GM19025 (cell line): ENCODE results near the gene SENP5.
"Not testable (repeated sequence)": the region's sequence is repeated elsewhere in the genome, so short reads cannot be mapped to it uniquely, and the experiment has no call there.

ENCODE experiments used
- ATAC-seq: cut with Tn5 transposase; IDR thresholded peaks from one replicate; pipeline ENCODE4 v1.9.1; 2021; ENCODE audit warnings: mild to moderate bottlenecking, low read depth, moderate library complexity; ENCODE audit not compliant: unreplicated experiment

The SENP5 gene

DNA sequence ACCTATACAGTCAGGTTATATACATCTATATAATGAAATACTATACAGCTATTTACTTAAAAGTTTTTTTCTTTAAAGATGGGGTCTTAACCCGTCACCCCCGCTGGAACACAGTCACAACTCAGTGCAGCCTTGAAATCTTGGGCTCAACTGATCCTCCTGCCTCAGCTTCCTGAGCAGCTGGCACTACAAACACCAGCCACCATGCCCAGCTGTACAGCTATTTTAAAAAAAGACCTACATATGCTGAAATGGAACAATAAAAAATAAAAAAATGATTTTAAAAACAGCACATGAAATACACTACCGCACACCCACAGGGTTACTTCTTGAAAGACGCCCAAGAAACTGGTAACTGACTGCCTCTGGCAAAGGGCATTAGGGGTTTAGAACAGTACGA is 70.9 kb downstream of the SENP5 start:
- no peak for ATAC-seq

DNA sequence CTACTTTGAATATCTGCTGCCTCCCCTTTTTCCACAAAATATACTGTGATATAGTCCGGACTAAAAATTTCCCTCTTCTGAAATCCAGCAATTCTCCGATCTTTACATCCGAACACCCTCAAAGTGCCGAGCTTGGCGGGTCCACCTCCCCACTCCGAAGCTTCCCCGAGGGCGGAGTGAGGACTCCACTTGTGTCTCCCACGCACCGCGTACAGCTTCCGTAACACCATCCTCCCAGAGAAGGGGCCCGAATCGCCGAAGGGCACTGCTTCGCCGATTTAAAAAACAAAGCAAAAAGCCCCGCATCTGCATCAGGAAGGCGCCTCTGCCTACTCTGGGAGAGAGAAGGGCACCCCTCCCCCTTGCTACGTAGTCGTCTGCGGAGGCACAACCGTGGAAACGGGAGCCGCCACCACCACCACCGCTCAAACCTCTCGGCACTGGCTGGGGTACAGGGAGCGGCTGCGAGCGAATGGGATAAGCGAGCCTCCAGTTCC is 74.1 kb downstream of the SENP5 start:
- peak; percentile 11 for ATAC-seq

DNA sequence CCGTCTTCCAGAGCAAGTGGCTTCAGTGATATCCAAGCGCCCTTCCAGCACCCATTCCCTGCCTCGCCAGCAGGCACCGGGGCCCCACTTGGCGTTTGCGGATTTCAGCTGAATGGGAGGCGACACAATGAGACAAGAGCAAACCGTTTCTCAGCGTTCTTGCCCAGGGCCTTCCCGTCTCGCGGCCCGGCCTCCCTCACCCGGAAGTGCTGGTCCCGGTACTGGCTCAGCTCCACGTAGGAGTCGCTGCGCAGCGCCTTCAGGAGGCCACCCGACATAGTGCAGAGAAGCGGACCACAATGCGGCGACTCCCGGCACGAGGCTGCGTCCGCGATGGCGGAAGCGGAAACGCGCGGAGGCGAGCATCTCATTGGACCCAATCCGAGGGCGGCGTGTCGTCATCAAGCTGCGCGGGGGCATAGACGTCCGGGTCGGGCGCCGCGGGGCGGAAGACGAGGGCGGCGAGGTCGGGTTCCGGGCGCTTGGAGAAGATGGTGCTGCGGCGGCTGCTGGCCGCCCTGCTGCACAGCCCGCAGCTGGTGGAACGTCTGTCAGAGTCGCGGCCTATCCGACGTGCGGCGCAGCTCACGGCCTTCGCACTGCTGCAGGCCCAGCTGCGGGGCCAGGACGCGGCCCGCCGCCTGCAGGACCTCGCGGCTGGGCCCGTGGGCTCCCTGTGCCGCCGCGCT is 74.7 kb downstream of the SENP5 start, which contains the start of gene NCBP2:
Gene NCBP2 (minus strand): TSS at position 303 of the 689 bp plus-strand sequence. CDS start 25 bp downstream, at position 278.
- ATAC-seq, result peak; percentile 88

DNA sequence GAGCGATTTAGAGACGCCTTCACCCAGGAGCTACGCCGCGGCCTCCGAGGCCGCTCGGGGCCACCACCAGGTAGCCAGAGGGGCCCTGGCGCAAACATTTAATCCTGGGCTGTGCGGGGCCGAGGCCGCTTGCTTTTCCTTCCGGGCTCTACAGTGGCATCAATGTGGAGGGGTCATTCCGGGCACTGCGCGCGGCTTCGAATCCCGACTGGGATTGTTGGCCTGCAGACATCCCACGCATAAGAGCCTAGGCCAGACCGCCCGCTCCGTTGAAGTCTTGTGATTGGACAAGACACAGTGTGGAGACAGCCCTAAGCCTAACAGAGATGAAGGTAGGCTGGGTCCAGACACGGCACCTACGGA is 75.2 kb downstream of the SENP5 start:
- ATAC-seq, result peak; percentile 5

DNA sequence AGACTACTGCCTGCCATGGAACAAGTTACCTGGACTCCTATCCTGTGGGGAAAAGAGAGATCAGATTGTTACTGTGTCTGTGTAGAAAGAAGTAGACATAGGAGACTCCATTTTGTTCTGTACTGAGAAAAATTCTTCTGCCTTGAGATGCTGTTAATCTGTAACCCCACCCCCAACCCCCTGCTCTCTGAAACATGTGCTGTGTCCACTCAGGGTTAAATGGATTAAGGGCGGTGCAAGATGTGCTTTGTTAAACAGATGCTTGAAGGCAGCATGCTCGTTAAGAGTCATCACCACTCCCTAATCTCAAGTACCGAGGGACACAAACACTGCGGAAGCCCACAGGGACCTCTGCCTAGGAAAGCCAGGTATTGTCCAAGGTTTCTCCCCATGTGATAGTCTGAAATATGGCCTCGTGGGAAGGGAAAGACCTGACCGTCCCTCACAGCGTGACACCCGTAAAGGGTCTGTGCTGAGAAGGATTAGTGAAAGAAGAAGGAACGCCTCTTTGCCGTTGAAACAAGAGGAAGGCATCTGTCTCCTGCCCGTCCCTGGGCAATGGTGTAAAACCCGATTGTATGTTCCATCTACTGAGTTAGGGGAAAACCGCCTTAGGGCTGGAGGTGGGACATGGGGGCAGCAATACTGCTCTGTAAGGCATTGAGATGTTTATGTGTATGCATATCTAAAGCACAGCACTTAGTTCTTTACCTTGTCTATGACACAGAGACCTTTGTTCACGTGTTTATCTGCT is 76.5 kb downstream of the SENP5 start:
- not testable (repeated sequence) for ATAC-seq

DNA sequence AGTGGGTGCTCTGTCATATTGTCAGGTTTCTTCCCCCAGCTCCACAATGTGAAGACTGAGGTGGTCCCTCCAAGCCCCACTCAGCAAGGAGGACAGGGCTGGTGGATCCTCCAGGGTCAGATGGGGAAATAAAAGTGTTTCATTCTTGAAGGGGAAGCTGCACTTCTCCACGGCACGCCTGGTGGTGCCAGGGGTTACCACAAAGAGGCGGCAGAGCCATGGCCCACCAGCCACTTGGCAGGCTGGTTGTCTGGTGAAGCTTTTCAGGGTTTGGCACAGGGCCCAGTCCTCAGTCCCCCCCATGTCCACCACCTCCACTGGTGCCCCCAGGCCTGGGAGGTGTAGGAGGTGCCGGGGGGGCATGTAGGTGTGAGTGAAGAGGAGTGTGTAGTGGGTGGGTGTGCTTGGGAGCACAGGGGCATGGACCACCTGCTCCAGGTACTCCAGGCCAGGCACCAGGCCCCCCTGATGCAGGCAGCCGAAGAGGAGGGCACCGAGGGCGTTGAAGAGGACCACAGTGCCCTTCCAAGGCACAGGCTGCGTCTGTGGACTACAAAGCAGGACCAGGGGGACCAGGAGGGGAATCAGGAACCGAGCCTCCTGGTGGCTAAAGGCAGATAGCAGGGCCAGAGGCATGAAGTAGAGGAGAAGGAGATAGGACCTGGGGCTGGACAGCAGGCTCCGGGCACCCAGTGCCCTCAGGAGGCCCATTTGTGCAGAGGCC is 79.6 kb downstream of the SENP5 start:
- ATAC-seq, result no peak

DNA sequence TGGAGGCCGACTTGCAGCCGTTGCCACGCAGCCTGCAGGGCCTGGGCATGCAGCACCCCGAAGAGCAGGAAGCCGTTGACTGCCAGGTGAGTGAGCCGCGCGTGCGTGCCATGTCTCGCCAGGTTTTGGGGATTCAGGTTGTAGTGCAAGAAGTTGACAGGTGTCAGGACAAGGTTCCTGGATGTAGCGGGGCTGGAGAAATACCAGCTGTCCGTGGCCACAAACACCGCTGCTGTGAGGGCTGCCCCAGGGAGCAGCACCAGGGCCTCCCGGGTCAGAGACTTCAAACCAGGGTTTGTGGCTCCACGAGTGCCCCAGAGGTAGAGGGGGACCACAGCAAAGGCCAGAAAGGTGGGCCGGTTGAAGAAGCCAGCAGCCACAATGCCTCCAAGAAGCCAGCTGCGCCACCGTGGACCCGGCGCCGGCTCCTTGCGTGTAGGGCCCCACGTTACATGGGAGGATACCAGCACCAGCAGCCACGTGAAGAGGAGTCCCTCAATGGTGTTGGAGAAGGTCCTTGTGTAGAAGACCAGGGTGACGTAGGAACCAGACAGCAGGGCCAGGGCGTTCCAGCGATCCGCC is 80.2 kb downstream of the SENP5 start:
- ATAC-seq, result no peak

DNA sequence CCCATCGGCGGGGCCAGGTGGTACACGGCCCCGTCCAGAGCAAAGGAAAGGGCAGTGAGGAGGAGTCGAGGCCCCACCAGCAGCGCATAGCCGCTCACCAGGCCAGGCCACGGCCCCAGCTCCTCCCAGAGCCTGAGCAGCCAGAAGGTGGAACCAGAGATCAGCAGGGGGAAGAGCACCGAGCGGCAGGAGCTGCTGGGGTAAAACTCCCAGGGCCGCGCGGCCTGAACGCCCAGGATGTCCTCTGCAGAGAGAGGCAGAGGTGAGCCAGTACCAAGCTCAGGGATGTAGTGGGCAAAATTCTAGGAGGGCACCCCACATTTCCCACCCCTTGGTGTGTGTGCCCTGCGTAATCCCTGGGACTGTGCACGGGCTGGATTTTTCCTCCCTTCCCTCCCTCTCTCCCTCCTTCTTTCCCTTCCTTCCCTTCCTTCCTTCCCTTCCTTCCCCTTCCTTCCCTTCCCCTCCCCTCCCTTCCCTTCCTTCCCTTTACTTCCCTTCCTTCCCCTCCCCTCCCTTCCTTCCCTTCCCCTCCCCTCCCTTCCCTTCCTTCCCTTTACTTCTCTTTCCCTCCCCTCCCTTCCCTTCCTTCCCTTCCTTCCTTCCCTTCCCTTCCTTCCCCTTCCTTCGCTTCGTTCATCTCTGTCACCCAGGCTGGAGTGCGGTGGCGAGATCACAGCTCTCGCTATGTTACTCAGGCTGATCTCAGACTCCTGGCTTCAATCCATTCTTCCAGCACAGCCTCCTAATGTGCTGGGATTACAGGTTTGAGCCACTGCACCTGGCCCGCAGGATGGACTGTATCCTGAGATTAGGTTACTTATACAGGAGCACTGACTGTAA is 80.9 kb downstream of the SENP5 start:
- no peak for ATAC-seq

DNA sequence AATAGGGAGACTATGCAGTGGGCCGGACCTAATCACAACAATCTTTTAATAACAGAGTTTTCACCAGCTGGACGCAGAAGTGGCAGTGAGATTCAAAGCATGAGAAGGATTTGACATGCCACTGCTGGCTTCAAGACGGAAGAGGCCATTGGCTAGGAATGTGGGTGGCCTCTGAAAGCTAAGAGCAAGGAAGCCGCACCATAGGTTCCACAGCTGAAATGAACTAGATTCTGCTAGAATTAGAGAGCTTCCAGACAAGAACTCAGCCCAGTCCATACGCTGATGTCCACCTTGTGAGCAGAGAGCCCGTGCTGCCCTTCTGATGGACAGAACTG is 81.5 kb downstream of the SENP5 start:
- no peak for ATAC-seq

DNA sequence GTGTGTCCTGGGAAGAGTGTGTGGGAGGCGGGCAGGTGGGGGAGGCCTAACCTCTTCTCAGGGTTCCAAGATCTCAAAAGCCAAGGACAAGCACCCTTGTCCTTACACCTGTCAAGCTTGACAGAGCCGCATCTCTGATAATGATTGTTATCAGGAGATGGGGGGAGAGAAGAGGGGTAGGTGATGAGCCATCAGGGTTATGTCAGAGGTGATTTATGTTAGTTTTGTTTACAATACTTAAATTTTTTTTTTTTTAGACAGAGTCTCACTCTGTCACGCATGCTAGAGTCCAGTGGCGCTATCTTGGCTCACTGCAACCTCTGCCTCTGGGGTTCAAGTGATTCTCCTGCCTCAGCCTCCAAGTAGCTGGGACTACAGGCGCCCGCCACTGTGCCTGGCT is 82.0 kb downstream of the SENP5 start:
- ATAC-seq, result no peak

DNA sequence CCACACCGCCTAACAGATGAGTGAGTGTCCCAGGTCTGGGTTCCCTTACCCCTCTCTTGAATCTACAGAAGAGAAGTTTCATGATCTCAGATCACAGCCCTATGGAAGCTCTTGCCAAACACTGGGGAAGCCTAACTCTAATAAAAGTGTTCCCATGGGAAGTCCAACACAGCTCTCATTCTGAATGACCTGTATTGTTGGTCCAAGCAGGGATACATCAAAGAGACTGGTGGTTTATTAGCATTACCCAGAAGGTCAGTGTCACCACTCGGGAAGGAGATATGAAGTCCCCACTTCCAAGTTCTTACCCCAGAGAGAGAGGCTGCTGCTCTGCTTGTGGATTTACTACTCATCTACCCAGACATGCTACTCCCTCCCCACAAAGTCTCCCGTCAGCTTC is 83.7 kb downstream of the SENP5 start:
- ATAC-seq, result no peak

DNA sequence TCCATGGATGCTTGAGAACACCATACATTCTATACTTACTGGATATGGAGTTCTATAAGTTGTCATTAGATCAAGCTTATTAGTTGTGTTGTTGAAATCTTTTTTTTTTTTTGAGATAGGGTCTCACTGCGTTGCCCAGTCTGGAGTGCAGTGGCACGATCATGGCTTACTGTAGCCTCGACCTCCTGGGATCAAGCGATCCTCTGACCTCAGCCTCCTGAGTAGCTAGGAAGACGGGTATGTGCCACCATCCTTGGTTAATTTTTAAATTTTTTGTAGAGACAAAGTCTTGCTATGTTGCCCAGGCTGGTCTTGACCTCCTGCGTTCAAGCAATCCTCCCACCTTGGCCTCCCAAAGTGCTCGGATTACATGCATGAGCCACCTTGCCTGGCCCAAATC is 87.1 kb downstream of the SENP5 start:
- no peak for ATAC-seq

DNA sequence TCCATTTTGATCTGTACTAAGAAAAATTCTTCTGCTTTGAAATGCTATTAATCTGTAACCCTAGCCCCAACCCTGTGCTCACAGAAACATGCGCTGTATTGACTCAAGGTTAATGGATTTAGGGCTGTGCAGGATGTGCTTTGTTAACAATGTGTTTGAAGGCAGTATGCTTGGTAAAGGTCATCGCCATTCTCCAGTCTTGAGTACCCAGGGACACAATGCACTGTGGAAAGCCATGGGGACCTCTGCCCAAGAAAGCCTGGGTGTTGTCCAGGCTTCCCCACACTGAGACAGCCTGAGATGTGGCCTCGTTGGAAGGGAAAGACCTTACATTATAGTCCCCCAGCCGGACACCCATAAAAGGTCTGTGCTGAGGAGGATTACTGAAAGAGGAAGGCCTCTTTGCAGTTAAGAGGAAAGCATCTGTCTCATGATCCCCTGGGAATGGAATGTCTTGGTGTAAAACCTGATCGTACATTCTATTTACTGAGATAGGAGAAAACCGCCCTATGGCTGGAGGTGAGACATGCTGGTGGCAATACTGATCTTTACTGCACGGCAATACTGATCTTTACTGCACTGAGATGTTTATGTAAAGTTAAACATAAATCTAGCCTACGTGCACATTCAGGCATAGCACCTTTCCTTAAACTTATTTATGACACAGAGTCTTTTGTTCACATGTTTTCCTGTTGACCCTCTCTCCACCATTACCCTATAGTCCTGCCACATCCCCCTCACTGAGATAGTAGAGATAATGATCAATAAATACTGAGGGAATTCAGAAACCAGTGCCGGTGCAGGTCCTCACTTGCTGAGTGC is 94.6 kb downstream of the SENP5 start:
- ATAC-seq, result no peak

DNA sequence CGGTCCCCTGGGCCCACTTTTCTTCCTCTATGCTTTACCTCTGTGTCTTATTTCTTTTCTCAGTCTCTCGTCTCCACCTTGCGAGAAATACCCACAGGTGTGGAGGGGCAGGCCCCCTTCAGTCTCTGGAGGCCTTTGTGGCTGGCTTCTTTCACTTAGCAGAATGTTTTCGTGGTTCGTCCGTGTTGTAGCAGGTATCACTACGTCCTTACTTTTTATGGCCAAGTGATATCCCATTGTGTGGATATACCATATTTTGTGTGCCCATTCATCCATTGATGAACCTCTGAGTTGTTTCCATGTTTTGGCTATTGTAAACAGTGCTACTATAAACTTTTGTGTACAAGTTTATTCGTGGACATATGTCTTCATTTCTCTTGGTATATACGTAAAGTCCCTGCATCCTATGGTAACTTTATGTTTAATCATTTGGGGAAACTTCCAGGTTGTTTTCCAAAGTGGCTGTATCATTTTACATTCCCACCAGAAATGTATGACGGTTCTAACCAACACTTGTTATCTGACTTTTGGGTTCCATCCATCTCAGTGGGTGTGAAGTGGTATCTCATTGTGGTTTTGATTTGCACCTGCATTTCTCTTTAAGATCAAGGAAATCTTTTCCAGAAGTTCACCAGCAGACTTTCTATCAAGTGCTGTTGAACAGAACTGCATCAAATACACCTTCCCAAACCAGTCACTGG is 95.4 kb downstream of the SENP5 start:
- ATAC-seq, result no peak

DNA sequence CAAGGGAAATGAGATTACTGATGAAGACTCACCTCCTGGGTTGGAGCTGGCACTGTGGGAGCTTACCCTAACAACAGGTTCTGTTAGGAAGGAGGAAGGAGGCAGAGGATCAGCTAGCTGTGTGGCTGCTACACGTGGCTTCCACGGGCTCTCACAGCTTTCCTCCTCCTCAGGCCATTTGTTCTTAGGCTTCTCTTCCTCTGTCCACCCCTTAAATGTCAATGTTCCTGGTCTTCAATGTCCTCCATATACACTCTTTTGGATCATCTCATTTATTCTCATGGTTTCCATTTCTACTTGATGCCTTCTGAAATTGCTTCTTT is 95.9 kb downstream of the SENP5 start:
- no peak for ATAC-seq

DNA sequence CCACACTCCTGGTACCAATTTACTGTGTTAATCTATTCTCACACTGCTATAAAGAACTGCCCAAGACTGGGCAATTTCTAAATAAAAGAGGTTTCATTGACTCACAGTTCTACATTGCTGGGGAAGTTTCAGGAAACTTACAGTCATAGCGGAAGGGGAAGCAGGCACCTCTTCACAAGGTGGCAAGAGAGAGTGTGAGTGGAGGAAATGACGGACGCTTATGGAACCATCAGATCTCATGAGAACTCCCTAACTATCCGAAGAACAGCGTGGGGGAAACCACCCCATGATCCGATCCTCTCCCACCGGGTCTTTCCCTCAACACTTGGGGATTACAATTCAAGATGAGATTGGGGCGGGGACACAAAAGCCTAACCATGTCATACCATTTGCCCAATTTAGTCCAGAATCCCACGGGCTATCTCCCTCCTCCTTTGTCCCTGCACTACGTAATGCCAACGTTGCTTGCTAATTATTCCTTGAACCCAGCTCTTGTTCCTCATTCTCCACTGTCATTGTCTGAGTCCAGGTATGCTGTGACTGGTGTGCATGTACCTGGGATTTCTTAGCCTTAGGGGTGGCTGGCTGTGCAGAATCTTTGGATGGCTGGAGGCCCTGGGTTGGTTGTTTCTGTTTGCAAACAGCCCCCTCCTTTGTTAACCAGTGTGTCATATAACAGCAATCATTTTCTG is 97.5 kb downstream of the SENP5 start:
- no peak for ATAC-seq

DNA sequence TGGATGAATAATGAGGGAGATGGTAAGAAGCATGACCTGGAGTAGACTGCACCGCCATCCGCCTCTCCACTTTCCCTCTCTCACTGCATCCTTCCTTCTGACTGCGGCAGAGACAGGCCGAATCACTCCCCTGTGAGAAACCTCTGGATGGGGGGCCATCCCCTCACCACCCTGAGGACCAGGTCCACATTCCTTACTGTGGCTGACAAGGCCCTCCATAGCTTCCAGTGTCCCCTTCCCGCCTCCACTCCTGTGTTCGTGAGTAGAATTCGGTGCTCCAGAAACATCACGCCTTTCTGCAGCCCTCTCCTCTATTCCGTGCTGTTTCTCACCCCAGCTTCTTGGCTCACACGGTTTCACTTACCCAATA is 98.1 kb downstream of the SENP5 start:
- no peak for ATAC-seq
